Limb (tissue), 2 donors: Measurements from ENCODE around the gene BRSK2.

Source experiments
- DNase-seq, 2 donors: peaks; one replicate each; pipeline ENCODE4 v3.0.0-alpha.2; 2016; ENCODE audit errors: extremely low spot score in 2 of 2

Gene BRSK2

DNA sequence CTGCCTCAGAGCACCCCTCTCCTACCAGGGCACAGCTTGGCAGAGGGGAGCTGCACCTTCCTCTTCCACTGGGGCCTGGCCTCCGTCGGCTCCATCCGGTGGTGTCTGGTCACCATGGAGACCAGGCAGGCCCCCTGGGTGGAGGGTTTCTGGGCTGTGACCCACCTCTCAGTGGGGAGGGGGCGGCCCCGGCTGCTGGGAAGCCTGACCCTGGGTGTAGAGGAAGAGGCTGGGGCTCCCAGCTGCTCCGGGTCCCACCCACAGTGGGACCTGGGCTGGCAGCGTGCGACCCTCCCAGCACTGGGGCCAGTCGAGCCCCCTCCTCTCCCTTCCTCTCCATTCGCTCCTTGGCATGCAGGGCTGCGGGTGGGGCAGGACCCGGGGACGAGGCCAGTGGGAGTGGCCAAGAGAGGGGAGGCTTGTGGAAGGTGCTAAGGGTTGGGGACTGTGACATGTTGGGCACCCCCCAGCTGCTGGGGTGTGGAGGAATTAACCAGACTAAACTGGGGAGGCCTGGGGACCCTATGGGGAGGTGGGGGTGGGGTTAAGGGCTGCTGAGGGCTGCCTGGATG is 46.8 kb downstream of the BRSK2 start:
- no peak for DNase-seq

DNA sequence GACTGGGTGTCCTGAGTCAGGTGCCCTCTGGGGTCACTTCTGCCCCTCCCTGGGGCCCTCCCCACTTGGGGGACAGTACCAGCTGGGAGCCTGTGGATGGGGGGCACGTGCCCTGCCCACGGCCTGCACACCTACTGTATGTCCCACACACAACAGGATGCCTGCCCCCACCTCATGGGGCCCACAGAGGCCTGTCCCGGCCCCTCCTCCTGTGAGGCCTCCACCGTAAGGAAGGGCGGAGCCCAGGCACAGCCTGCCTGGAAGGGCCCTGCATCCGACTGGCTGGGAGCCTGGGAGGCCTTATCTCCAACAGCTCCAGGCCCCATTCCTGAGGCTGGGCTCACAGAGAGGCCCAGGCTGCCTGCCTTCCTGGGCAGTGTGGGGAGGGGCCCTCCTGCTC is 47.8 kb downstream of the BRSK2 start:
- DNase-seq = no peak

DNA sequence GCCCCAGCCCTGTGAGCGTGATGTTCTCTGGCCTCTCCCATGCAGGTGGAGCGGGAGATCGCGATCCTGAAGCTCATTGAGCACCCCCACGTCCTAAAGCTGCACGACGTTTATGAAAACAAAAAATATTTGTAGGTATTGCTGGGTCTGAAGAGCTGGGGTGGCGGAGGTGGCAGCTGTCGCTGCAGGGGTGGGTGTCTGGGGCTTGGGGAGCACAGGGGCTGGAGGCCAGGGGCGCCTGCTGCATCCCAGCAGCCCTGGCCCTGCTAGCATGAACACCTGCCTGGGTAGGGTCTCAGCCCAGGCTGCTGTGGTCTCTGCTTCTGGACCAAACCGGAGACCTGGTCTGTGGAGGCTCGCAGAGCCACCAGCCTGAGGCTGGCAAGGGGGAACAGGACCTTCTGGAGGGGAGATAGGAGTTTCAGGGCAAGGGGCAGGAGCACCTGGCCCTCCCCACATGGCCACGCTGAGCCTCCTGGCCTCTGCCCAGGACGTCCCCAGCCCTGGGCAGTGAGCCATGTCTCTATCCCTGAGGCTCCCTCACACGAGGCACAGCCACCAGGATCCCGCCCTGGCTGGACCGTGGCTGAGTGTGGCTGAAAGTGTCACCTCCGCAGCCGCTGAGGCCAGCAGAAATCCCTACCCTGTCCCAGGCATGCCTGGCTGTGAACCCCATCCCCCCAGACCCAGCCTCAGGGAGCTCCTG is 48.7 kb downstream of the BRSK2 start:
- no peak for DNase-seq

DNA sequence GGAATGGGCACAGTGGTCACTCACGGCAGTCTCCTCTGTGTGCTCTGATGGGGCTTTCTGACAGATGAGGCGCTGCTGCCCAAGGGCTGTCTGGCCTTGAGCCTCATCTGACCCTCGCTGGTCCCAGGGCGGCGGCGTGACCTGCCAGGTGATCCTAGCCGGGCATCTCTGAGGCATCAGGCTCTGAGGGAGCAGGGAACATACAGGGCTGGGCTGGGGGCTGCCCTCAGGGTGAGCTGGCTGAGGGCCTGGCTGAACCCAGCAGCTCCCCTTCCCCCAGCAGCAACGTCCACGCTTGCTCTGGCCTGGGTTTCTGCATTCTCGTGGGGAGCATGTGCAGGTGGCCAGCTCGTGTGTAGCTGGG is 49.2 kb downstream of the BRSK2 start:
- DNase-seq = no peak

DNA sequence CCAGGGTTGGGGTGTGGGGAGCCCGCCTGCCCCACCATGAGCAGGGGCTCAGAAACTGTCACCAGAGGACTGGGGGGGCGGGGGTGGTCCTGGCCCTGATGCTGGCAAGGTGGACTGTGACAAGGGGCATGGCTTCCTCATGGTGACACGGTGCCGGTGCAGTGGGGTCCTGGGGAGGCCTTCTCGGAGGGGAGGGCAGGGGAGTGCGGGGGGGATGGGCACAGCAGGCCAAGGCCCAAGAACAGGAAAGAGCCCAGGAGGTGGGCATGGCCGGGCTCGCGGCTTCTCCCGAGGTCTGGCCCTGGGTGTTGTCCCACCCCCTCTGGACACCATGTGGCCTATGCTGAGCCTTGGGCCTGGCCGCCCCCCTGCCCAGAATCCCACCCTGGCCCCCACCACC is 49.6 kb downstream of the BRSK2 start:
- no peak for DNase-seq

DNA sequence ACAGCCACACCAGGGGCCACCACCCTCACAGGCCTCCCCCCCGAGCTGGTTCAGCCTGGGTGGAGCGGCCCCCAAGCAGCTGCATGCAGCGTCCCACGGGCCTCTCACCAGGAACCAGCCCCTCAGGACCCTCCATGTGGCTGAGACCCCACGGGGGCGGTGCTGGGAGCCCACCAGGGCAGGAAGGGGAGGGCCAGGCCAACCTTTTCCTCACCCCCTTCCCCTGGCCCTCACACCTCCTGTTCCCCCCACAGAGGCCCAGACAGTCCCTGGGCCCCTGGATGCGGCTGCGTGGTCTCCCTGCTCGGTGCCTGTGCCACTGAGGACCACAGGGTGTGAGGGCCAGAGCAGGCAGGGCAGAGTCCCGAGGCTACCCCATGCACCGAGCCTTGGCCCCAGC is 50.3 kb downstream of the BRSK2 start:
- DNase-seq = no peak

DNA sequence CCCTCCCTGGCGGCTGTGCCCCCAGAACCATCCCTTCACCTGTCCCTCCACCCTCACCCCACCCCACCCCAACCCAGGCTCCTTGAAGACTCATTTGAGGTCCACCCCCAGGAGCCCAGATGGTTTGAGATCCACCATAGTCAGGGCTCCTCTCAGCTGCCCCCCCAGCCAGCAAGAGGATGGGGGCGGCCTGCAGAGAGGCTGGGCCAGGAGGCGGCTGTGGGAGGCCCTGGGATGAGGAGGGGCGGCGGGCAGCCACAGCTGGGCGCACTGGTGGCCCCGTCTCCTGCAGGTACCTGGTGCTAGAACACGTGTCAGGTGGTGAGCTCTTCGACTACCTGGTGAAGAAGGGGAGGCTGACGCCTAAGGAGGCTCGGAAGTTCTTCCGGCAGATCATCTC is 50.8 kb downstream of the BRSK2 start:
- DNase-seq = no peak

DNA sequence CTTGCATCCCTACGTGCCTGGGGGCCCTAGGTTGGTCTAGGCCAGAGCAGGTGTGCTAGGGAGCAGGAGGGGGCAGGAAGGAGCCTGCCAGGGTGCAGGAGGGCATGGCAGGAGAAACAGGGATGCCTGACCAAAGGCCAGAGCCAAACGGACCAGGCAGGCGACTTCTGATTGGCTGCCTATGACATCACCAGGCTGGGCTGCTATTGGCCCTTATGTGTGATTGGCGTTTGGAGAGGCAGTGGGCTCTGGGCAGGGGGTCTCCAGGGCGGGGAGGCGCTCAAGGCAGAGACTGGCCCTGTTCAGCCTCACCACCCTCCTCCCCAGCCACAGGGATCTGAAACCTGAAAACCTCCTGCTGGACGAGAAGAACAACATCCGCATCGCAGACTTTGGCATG is 52.4 kb downstream of the BRSK2 start:
- no peak for DNase-seq

DNA sequence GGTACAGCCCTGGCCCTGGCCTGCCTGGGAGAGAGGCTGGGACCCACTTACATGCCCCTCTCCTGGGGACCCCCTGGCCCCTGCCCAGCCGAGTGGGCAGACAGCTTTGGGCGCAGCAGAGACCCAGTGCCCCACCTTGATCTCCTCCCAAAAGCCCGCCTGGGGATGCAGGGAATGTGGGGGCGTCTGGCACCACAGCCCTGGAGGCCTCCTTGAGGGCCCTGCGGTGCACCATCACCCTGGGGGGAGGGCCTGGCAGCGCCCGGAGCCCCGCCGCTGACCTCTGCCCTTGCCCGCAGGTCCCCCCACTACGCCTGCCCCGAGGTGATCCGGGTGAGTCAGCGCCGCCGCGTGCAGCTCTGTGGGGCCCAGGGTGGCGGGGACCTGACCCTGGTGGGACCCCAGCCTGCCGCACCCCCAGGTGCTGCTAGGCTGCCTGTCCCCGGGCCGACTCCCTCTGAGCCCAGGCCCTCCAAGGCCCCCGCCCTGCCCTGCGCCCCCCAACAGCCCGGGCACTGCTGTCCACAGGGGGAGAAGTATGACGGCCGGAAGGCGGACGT is 53.2 kb downstream of the BRSK2 start:
- no peak for DNase-seq

DNA sequence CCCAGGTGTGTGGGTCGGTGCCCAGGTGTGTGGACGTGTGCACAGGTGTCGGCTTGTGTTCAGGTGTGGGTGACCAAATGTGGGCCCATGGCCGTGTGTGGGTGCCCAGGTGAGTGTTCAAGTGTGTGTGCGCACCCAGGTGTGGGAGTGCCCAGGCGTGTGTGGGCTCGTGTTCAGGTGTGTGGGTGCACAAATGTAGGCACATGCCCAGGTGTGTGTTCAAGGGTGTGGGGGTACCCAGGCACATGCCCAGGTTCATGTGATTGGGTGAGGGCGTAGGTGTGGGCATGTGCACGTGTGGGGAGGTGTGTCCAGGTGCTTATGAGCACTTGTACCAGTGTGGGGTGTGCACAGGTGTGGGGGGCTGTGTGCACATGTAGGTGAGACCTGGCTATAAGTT is 54.0 kb downstream of the BRSK2 start:
- no peak for DNase-seq

DNA sequence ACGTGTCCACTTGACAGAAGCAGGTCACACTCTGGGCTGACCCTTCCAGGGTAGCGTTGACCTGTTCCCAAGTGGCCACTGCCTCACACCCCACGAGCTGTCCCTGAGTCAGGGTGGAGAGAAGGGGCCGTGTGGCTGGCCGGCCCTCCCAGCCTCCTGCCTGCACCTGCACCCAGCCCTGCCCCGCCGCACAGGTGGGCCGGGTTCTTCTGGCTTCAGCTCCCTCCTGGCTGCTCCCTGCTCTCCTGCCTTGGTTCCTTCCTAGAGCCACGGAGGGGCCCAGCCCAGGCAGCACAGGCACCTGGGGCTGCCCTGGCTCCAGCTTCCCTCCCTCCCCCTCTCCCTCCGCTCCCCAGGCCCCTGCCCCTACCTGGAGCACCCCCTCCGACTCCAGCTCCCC is 54.6 kb downstream of the BRSK2 start:
- DNase-seq = no peak

DNA sequence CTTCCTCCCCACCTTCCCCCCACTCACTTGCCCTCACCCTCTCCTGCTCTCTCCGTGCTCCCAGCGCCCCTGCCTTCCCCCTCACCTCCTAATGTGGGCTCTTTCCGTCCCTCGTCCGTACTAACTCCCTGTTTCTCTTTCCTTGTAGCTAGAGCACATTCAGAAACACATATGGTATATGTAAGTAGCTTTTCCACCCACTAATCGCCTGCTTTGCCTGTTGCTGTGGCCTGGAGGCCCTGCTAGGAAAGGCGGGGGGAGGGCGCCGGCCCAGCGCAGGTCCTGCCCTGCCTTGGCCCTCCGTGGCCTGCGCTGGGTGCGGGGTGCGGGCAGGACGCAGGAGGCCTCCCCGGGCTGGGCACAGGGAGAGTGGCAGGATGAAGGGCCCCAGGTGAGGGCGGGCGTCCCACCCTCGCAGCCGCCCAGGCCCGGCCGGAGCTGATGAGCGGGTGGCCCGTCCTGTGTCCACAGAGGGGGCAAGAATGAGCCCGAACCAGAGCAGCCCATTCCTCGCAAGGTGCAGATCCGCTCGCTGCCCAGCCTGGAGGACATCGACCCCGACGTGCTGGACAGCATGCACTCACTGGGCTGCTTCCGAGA is 55.2 kb downstream of the BRSK2 start:
- DNase-seq = no peak

DNA sequence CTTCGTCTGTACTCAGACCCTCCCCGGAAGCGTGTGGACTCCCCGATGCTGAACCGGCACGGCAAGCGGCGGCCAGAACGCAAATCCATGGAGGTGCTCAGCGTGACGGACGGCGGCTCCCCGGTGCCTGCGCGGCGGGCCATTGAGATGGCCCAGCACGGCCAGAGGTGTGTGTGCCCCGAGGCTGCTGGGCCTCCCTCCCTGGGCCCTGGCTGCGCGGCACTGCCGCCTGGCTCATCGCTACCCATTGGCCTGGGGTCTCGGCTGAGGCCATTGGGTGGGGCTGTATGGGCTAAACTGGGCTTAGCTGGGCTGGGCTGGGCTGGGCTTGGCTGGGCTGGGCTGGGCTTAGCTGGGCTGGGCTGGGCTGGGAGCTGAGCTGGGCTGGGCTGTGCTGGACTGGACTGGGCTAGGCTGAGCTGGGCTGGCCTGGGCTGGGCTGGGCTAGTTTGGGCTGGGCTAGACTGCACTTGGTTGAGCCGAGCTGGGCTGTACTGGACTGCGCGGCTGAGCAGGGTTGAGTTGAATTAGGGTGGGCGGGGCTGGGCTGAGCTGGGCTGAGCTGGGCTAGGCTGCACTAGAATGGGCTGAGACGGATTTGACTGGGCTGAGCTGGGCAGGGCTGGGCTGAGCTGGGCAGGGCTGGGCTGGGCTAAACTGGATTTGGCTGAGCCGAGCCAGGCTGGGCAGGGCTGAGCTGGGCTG is 56.2 kb downstream of the BRSK2 start:
- no peak for DNase-seq

DNA sequence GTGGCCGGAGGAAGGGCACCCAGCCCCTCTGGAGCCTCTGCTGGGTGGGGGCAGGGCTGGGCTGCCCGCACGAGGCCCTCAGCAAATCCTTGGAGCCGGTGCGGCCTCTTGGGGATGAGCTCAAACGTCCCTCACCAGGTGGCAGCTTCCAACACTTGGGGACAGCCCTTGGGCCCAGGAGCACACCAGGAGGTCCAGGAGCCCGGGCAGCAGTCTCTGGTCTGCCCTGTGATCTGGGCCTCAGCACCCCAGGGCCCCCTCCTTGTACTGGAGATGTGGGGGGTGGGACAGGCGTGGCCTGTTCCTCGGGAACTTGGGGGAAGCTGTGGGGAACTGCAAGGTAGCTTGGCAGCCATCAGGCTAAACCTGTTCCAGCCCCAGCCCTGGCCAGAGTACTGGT is 56.9 kb downstream of the BRSK2 start:
- DNase-seq = no peak

DNA sequence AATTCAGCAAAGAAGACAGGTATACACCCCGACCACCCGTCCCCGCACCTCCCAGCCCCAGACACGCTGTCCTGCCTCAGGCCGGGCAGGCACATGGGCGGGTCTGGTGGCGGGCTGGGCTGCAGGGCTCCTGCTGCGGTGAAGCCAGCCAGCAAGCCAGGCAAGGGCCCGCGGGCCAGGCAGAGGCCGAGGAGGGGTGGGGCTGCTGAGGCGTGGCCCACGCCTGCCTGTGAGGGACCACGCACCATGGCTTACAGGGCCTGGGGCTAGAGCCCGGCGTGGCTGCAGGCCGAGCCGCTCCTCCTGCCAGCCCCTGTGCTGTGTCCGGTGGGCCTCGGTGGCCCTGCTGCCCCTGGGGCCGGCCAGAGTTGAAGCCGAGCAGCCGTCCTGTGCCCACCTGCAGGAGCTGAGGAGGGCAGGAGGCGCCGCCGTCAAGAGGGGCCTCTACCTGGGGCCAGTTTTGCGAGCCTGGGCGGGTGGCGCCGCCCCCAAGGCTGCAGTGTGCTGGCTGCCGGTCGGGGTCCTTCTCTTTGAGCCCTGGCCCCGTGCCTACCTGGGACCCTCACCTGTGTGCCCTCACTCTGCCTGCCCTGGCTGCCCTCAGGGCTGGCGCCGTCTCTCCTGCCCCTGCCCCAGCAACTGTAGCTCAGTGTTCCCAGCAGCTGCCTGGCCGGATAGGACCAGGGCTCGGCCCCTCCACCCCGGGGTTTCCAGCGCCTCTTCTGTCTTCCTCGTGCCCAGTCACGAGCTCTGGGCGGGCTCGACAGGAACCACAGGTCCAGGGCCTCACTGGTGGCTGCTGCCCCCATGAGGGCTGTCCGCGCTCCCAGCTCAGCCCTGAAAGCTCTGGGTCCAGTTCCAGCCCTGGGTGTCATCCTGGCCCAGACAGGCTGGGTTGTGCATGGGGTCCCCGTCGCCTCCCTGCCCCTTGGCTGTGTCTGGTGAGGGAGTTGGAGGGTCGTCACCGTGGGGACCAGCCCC is 58.4 kb downstream of the BRSK2 start:
- DNase-seq = no peak

DNA sequence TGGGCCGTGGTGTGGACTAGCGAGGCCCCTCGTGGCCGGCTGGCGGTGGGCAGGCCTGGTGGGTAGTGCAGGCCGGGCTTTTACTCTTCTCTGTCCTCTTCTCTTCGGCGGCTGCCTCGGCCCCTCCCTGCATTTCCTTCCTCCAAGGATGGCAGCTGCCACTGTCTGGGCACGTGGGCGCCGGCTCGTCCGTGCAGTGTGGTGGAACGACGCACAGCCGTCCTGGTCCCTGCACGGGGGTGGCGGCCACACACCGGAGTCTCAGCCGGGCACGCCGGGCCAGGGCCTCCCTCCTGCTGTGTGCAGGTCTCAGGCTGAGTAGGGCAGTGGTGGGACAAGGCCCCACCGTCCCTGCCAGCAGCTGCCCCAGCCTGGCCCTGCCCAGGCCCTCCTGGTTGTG is 59.1 kb downstream of the BRSK2 start:
- no peak for DNase-seq

DNA sequence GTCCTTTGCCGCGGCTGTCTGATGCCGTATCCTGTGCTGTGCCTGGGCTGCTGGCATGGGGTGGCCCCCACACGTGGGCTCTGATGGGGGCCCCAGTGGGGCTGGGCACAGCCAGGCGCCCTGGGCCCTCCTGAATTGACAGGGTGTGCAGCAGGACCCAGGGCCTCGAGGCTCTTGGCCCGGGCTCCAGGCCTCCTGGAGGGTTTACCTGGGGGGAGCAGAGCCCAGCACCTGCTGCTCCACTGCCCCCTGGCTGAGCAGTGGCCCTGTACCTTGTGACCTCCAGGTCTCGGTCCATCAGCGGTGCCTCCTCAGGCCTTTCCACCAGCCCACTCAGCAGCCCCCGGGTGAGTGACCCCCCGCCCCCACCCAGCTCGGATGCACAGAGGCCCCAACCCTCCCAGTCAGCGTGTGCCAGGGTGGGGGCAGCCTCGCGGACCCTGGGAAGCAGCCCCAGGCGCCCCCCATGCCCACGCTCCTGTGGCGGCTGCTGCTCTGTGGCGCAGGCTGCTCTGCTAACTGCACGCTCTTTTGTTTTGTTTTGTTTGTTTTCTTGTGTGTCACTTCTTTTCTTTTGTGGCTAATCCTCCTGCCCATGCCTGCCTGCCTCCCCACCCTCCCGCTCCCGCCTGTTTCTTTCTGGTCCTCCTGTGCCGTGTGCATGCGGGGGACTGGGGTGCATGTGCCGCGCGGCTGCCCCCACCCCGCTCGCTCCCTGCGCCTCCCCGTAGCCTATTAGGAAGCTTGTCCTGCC is 59.9 kb downstream of the BRSK2 start:
- no peak for DNase-seq

DNA sequence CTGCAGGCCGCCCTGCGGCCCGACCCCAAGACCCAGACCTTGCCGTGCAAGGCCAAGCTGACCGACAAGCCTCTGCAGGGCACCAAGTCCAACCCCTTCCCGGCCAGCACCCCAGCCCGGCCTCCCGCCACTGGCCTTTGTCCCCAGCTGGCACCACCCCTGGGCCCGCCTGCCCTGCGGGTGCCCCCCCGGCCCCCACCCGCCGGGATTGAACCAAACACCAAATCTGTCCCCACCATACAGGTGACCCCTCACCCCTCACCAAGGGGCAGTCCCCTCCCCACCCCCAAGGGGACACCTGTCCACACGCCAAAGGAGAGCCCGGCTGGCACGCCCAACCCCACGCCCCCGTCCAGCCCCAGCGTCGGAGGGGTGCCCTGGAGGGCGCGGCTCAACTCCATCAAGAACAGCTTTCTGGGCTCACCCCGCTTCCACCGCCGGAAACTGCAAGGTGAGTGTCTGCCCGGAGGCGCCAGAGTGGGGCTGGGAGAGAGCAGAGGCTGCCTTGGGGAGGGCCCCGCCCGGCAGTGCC is 60.7 kb downstream of the BRSK2 start:
- no peak for DNase-seq

DNA sequence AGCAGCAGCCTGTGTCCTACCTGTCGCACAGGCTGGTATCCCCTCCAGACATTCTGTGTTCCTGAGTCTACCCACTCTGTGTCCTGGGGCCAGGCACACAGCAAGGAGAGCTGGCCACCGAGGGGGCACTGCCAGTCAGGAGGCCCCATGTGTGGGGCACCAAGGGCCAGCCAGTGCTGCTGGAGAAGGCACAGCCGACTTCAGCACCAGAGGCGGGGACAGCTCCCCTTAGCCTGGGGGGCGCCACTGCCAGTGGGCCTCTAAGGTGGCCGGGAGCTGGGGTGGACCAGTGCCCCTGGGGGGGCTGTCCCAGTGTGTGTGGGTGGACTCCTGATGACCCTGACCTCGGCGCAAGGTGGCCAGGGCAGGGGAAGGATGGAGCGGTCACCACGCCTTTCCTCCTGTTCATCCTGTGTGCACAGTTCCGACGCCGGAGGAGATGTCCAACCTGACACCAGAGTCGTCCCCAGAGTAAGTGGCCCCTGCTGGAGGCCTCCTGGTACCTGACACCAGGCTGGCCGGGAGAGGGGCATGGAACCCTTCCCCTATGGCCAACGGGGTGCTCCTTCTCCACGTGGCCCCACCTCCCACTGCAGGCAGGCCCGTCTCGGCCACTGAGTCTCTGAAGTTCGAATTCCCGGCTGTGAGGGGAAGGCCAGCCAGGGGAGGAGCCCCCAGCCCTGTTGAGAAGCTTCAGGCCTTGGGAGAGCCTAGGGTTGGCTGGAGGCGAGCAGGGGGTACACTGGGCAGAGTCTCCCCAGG is 61.4 kb downstream of the BRSK2 start:
- no peak for DNase-seq
